ENCODE results near the gene RREB1.
"Not testable (repeated sequence)": the region's sequence is repeated elsewhere in the genome, so short reads cannot be mapped to it uniquely, and the experiment has no call there.

The RREB1 gene

DNA sequence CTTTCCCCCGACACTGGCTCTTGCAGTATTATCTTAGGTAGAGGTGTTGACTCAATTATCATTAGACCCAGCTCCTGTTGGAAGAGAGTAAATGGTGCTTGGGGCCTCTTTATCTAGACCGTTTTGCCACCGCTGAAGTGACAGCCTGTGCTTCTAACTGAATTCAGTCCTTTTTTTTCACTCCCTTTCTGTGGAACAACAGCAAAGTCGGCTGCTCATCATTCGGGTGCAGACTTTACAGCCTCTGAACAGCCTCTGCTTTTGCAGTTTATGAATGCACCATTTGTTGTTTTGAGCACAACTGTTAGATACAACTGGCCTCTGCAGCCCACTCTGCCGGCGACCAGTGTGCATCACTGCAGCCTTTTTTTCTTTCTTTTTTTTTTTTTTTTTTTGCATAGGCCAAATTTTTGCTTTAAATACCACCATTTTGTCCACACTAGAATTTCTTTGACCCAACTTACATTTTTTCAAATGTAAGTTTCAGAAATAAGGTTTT, 35.8 kb downstream of the RREB1 start:
- DNase-seq (ENCODE audit: low spot score), result no peak

DNA sequence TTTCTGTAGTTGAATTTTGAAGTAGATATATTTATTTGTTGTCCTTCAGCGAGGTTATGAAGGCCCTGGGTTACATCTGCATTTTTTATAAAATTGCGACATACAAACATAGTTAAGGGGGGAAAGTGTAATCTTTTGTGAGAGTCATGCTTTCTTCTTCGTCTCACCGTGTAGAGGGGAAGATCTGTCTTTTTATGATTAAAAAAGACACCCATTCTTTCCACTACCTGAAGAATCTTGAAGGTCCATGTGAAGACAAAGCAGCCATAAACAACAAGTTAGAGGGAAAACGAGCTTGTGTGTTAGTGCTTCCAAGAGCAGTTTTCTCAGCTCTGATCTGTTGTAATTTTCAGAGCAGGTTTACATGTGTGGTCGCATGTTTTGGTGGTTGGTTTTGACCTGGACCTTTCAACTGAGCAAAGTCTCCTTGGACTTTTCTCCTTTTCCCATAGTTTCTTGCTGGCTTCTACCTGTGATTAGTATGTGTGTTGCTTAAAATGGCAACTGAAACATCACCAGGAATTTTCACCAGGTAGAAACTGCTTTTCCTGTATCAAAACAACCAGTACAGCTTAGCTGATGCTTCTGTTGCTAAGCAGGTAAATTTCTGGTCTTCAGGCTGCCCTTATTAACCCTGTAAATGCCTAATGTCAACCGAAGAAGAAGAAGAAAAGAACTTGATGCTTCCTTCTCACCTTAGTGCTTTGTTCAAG, 37.3 kb downstream of the RREB1 start:
- DNase-seq (ENCODE audit: low spot score), result no peak

DNA sequence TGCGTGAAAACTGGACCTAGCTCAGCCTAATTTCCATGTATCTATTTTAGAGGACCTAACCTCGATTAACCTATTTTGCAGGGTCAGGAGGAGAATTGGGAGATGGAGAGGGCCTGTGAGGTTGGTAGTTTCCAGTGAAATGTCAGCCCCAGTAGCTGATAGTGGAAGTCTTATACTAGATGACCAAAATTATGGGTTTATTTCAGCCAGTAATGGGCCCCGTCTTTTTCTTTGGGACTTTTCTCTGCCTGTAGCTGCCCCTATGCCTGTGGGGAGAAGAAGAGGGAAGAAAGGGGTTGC, 37.8 kb downstream of the RREB1 start:
- DNase-seq (ENCODE audit: low spot score), result no peak

DNA sequence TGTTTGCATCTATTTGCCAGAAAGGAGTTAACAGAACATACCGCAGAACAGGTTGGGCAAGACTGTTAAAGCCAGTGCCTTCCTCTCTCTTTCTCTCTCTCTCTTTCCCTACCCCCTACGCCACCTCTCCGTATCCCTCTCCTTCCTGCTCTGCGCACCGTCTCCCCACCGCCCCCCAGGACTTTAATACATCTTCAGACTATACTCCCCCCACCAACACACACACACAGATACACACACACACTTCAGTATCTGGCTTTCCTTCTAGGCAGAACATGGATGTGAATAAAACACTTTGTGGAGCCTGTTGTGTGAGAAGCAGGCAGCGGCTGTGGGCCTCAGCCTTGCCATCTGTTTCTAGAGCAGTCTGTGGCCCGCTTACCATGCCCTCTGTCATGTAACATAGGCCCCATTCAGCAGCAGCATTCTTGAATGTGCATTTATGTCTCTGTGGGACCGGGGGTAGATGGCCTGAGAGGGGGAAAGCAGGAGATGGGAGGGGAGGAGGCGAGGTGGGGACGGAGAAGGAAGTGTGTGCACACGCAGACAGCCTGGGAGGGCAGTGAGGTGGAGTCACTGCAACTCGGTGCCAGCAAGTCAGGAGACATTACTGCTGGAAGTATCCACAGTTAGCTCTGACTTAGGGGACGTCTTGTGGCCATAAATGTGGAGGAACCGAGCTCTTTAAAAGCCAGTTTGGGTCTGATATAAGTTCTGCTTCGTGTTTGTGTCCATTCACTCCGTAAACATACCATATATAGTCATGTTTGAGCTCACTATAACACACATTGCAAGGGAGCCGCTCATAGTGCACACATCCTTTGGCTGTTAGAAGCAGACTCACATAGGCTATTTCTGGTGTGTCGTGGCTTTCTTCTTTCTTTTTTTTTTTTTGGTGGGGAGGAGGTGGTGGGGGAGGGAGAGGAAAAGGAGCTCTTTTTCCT, 38.4 kb downstream of the RREB1 start:
- DNase-seq (ENCODE audit: low spot score), result no peak

DNA sequence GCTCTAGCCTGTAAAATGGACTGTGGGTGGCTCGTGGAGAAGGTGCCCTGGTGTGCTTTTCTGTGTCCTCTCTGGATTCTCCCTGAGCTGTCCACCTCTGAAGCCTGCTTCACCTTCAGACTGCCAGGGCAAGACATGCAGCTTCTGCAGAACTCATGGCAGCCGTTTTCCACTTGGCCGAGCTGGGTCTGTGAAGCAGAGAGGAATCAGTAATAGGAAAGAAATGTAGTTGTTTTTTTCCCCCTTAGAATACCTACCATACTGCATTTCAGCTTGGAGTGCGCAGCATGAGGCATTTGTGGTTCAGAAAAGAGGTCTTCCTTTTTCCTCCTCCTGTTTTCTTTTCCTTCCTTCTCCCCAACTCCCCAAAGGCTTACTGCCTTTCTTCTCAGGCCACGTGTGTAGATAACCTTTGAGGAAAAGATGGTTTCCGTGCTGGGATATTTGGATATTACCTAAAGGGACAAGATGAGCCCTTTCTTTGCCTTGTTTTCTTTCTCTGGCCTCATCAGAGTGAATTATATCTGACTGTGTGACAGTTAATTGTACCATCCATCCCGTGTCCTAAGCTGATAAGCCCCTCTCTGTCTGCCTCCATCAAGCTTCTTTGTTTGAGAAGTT, 39.4 kb downstream of the RREB1 start:
- no peak for DNase-seq (ENCODE audit: low spot score)

DNA sequence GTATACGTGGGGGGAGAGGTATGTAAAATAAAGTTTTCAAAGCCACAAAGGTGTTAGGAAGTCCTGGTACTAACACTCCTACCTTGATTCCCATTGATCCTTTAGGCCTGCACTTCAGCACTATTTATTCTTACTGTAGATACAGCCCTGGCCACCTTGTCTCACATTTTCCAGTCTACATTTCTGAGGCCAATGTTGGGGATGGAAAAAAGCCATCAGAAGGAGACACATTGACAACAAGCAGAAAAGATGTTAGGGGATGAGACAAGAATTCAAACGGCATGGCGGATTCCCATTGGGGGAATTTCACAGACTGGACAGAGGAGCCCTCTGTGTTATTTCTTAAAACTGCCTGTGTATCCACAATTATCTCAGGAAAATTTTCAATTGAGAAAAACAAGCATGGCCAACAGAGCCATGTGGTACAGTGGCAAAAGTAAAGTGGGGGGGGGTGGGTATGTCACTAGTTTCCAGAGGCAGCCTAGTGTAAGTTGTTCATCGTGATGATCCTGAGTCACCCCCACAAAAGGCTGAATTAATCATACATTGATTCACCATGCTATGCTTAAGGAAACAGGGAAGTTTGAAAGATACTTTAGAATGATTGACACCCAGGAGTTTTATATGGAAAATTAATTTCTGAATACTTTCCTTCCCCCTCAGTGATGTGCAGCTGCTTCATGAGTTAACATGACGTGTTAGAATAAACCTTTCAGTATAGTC, 40.5 kb downstream of the RREB1 start:
- DNase-seq (ENCODE audit: low spot score), result no peak

DNA sequence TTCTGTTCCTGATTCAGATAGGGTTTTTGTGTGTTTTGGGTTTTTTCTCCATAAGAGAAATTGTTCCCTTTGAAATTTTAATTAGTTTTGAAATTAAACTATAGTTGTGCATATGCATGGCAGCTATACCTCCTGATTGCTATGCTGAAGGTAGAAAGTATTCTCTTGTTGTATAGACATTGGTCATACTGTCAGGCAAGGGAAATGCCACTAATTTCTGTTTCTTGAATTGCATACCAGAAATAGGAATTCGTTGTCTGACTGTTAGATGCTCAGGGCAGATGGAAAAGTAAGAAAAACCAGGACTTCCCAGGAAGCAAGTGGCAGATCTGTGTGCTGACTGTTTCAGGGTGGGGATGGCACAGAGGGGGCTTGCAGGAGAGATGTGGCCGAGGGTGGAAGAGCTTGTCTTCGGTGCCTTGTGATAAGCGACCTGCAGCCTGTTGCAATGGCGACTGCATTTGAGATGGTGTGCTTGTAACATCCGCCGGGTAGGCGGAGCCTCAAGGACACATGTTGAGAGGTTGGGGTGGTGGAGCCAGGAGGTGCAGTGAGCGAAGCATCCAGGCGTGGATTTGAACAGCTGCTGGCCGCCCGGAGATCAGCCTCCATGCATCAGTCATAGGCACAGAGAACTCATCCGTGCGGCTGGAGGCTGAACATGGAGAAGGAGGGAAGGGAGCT, 42.8 kb downstream of the RREB1 start:
- DNase-seq (ENCODE audit: low spot score), result no peak

DNA sequence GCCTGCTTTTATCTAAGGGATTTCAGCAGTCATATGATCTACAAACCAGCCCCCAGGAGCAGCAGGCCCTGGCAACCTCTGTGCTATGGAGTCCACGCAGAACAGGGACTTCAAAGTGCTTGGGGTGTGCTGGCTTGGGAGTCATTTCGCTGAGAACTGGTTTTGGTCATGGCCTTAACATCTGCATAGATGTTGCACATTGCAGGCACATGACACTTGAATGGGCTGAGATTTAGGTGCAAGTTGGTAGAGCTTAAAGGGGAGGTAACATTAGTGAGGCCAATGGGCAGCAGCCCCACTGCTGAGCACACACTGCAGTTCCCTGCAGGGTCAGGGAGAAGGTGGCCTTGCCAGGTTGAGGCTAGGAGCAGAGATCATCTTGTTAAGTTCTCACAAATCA, 43.6 kb downstream of the RREB1 start:
- DNase-seq (ENCODE audit: low spot score), result no peak

DNA sequence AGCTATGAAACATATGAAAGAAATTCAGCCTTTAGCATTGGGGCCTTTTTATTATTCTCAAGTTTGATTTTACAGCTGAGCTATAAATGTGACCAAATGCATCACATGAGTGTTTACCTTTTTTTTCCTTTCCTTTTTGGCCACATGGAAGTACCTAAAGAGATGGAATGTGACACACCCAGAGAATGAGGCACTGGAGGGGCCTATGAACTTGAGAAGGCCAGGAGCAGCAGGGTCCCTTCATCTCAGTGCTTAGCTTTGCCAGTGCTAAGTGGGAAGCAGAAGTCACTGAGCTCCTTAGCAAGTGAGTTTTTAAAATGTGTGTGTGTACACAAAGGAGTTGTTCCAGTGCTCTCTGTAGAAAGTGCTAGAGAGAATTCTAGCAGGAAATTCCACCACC, 44.7 kb downstream of the RREB1 start:
- DNase-seq (ENCODE audit: low spot score), result no peak

DNA sequence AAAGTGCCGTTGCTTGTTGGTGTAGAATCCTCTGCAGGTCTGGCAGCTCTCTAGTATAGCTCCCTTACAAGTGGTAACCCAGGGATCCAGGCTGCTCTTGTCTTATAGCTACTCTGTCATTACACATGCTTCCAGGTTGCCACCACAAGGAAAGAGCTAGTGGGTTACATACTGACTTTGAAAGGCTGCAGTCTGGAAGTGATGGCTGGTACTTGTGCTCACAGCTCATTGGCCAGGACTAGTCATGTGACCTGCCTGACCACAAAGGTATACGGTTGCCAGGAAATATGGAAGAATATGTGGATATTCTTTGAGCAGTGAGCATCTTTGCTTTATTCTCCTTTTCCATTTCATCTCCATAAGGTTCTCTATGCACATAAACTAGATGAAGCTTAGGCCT, 46.0 kb downstream of the RREB1 start:
- DNase-seq (ENCODE audit: low spot score), result no peak

DNA sequence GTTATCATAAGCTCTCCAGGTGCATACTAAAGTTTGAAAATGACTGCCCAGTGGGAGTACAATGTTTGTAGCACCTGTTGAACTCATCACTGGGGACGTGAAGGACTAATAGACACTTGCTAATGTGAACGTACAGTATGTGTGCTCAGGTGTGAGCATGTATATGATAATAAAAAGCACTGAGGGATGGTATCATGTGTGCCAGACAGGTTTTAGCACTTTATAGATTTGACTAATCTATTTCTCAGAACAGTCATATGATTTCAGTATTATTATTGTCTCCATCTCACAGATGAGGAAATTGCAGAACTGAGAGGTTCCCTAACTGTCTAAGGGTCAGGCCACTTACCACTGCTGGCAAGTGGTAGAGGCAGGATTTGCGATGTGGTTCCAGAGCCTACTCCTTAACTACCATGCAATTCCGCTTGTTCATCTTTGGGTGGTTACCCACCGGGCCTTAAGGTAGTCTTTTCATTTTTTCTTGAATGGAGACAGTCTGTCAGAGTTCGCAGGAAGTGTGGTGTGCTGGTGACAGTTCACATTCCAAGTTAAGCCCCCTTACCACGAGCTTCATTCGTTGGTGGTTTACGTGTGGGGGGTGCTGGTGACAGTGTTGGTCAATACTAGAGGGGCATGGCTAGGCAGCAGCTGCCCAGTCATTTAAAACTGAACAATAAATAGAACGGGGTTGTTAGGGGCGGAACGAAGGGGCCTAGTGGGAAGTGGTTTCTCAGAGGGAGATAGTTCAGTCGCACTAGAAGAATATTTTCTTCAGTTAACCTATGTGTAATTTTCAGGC, 46.8 kb downstream of the RREB1 start:
- DNase-seq (ENCODE audit: low spot score), result no peak

DNA sequence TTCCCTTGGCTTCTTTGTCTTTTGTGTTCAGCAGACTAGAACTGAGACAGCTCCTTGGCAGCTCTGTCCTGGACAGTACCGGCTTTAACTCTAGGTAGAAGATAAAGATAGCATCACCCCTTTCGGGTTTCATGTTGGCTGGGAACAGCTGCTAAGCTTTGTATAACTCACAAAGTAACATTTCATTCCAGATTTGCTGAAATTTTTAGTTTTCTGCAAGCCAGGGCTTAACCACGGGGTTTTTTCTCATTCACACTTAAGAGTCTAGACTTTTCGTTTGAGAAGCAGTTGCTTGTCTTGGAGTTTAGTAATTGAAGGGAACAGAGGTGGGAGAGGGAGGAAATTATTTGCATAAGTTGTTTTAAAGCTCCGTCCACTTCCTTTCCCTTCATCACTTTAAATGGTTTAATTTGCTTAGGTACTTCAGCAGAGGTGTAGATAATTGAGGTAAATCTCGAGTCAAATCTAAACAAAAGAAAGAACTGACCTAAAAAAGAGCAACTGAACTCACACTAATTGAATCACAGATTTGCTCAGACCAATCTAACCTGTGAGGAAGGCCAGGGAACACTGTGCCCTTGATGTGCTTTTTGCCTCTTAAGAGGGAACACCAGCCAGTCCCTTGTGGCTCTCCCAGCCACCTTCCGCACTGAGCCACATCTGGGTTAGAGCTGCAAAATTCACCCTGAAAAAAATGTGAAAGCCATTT, 48.3 kb downstream of the RREB1 start:
- DNase-seq (ENCODE audit: low spot score), result no peak

DNA sequence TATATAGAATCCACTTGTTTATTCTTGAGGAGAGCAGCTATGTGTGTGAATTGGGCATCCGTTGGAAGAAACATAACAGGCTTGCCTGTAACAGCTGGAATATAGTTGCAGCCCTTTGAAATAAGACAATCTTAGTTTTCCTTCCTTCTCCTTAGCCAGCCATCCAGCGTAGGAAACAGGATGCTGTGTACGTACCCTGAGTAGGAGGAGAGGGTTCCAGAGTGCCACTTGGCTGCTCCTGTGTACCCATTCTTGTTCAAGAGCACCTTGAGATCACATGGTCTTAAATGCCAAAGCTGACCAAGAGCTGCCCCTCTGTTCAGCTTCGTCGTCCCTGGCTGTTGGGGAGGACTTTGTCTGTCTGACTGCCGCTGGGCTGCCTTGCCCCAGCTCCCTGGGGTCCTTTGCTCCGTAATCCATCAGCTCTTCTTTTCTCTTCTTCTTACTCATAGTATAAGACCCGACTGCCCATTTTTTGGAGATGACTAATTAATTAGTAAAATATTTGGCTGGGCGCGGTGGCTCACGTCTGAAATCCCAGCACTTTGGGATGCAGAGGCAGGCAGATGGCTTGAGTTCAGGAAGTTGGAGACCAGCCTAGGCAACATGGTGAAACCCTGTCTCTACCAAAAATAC, 49.0 kb downstream of the RREB1 start:
- no peak for DNase-seq (ENCODE audit: low spot score)

DNA sequence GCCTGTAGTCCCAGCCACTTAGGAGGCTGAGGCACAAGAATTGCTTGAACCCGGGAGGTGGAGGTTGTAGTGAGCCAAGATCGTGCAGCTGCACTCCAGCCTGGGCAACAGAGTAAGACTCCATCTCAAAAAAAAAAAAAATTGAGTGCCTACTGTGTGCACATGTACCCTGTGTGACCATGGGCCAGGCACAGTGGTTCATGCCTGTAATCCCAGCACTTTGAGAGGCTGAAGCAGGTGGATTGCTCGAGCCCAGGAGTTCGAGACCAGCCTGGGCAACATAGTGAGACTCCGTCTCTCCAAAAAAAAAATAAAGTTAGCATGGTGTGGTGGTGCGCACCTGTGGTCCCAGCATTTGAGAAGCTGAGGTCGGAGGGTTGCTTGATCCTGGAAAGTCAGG, 49.5 kb downstream of the RREB1 start:
- not testable (repeated sequence) for DNase-seq (ENCODE audit: low spot score)

DNA sequence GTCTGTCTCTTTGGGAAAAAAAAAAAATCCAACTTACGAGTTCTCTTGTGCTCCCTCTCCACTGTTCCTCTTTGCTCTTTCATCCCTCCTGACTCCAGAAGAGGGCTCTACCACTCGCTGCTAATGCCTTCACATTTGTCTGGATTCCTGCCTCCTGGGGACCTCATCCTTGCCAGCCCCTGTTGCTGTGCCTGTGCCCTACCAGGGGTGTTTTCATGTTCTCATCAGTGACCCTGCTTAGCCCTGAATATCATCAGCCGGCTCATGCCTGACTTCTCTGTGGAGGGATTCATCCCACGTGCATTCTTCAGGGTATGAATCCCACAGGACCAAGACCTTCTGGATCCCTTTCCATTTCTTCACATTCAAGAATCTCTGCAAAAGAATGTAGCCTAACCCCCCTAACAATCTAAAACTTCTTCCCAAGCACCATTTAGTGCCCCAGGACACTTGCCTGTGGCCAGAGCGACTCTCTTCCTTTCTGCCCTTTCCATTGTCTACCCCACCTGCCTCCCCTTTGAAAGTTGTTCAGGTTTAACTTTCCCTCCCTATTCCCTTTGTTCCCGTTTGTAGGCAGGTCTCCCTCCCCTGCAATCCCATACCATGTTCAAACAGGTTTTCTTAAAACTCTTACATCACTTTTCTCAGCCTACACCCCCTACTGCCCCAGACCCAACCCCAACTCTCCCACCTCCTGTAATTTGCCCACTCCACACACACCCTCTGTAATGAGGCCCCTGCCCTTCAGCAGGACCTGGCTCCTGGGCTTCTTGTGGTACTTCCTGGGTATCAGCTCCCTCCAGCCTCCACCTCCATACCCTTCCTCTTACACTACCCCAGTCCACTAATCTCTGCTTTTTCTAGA, 50.2 kb downstream of the RREB1 start:
- no peak for DNase-seq (ENCODE audit: low spot score)

DNA sequence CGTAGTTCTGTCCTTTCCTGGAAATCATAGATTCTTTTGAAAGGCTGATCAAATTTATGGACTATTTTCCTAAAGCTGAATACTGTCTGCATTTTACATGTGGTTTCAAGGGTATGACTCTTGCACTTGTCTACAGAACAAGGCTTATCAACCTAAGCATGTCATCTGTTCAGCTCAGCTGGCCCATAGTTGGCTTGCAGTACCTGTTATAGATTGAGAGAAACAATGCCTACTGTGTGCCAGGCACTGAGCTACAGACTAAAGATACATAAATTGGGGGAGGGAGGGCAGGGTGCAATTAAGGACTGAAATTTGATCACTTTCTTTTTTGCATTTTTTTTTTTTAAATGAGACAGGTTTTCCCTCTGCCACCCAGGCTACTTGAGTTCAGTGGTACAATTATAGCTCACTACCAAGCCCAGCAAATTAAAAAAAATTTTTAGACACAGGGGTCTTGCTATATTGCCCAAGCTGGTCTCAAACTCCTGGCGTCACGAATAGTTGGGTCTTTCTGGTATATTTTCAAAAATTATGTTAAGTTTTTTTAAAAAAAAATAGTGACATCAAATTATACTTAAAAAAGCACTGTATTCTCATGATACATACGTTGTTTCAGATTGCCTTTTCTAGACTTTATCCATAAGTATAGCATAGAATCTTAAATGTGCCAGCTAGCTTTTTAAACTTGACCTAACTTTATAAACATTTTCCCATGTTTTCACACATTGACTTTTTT, 52.2 kb downstream of the RREB1 start:
- no peak for DNase-seq (ENCODE audit: low spot score)

DNA sequence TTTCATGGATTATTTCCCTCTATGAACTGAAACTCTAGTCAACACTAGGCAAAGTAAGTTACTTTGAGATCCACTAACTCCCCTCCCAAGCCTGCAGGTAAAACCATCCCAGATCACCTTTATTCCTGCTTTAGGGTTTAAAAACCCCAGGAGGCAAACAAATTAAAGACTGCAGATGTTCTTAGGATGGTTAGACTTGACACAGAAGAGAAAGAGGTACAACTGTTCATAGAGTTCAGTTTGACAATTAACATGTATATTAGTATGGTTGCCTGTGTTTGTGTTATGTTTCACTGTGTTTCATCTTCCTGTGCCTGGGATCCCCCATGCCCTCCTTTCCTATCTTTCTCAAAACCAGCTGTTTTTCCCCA, 53.5 kb downstream of the RREB1 start:
- no peak for DNase-seq (ENCODE audit: low spot score)

DNA sequence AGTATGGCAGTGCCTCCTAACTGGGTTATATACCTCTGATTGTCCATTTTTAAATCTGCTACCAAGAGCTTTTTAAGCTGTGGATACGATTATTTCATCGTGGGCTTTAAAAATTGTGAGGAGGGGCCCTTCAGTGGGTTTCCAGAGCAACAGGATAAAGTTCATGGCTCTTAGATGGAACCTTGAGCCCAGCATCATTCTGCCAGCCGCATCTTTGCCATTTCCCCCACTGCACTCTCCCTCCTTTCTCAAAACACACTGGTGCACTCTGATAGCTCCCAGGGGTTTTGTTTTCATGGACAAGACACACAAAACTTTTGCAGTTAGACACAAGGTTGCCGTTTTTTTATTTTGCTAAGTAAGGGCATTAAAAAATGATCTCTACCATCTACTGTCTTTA, 54.1 kb downstream of the RREB1 start:
- DNase-seq (ENCODE audit: low spot score), result no peak

Measured in HuH-7.5 (cell line).